Measurements from ENCODE around the gene ASF1B.

Gene ASF1B

GRCh38 chr19:14089412-14089661 is 47.1 kb downstream of the ASF1B start:
- in situ Hi-C loops (cut with HindIII; ENCODE audit: low sequenced_read_pairs): loop anchor here (25.0 kb wide), 1 partner anchor 202 kb away; the partner anchor contains the start of gene NANOS3

GRCh38 chr19:14088634-14089411 is 47.6 kb downstream of the ASF1B start:
- in situ Hi-C loops (cut with HindIII; ENCODE audit: low sequenced_read_pairs): loop anchor here (25.0 kb wide), 1 partner anchor 202 kb away; the partner anchor contains the start of gene NANOS3

DNA sequence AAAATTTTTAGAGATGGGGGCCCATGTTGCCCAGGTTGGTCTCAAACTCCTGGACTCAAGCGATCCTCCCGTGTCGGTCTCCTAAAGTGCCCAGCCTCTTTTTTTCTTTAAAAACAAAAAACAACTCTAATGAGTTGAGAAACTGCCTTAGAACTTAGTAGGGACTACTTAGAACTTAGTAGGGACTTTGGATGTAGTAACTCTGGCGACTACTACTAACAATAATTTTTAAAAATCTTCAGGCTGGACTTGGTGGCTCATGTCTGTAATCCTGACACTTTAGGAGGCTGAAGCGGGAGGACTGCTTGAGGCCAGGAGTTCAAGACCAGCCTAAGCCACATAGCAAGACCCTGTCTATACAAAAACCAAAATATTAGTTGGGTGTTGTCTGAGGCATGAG is 50.3 kb downstream of the ASF1B start:
- in situ Hi-C loops (cut with HindIII; ENCODE audit: low sequenced_read_pairs): loop anchor here (25.0 kb wide), 1 partner anchor 199 kb away; the partner anchor contains the start of gene NANOS3

GRCh38 chr19:14085309-14085995 is 50.9 kb downstream of the ASF1B start, which contains the start of gene C19orf67:
Gene C19orf67 (minus strand): TSS chr19:14085783. CDS start chr19:14085627, 156 bp downstream.
- in situ Hi-C loops (cut with HindIII; ENCODE audit: low sequenced_read_pairs): loop anchor here (25.0 kb wide), 1 partner anchor 198 kb away; the partner anchor contains the start of gene NANOS3

- in situ Hi-C loops (cut with HindIII; ENCODE audit: low sequenced_read_pairs): loop anchor here (25.0 kb wide), 1 partner anchor 195 kb away; the partner anchor contains the start of gene NANOS3
Observed at GRCh38 chr19:14082675-14082960, 53.8 kb downstream of the ASF1B start.

GRCh38 chr19:14081797-14082674 is 54.4 kb downstream of the ASF1B start:
- in situ Hi-C loops (cut with HindIII; ENCODE audit: low sequenced_read_pairs): loop anchor here (25.0 kb wide), 1 partner anchor 195 kb away; the partner anchor contains the start of gene NANOS3

DNA sequence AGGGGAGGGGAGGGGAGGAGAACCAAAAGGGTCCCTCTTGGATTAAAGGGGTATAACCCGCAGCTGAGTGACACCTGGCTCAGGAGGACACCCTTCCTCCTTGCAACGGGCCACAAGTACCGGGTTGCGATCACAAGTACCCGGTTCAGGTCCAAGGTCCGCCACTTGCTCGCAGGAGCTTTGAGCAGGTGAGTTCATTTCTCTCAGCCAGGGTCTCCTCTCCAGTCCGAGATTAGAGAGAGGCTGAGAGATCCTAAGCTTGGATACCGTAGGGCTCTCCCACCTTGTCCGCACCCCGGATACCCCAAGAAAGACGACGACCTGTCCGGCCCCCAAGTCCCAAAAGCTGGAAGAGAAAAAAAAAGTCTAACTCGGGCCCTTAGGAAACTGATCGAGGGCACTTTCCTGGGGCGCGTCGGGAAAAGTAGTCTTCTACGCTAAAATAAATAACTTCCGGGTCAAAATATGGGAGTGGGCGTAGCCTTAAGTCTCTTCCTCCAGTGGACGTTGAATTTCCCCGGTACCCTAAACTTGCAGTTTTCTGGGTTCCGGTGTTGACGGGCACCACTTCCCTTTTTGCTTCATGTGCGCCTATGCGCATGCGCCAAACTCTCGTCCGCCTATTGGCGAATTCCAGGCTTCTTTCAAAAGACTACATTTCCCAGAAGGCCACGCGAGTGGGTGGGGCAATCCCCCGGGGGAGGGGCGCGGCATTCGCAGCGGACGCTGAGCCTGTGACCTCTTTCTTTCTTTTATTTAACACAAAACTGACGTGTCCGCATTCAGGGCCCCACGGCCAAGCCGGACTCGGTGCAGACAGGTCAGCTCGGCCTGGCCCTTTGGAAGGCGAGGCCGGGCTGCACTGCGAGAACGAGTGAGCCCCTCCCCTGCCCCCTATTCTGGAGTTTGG is 55.2 kb downstream of the ASF1B start:
- in situ Hi-C loops (cut with HindIII; ENCODE audit: low sequenced_read_pairs): loop anchor here (25.0 kb wide), 1 partner anchor 194 kb away; the partner anchor contains the start of gene NANOS3

DNA sequence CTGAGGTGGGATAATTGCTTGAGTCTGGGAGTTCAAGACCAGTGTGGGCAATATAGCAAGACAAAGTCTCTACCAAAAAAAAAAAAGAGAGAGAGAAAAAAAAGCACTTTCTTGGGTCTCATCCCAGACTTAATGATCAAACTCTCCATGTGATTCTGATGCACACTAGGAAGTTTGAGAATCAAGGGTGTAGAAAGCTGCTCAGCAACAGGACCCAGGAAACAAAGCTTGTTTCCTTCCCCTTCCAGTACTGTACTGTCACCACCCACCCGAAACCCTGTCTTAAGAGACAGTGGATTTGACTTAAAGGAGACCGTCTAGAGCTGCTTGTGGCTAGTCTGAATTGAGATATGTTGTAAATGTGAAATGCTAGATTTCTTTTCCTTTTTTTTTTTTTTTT is 58.0 kb downstream of the ASF1B start:
- in situ Hi-C loops (cut with HindIII; ENCODE audit: low sequenced_read_pairs): loop anchor here (25.0 kb wide), 1 partner anchor 191 kb away; the partner anchor contains the start of gene NANOS3

DNA sequence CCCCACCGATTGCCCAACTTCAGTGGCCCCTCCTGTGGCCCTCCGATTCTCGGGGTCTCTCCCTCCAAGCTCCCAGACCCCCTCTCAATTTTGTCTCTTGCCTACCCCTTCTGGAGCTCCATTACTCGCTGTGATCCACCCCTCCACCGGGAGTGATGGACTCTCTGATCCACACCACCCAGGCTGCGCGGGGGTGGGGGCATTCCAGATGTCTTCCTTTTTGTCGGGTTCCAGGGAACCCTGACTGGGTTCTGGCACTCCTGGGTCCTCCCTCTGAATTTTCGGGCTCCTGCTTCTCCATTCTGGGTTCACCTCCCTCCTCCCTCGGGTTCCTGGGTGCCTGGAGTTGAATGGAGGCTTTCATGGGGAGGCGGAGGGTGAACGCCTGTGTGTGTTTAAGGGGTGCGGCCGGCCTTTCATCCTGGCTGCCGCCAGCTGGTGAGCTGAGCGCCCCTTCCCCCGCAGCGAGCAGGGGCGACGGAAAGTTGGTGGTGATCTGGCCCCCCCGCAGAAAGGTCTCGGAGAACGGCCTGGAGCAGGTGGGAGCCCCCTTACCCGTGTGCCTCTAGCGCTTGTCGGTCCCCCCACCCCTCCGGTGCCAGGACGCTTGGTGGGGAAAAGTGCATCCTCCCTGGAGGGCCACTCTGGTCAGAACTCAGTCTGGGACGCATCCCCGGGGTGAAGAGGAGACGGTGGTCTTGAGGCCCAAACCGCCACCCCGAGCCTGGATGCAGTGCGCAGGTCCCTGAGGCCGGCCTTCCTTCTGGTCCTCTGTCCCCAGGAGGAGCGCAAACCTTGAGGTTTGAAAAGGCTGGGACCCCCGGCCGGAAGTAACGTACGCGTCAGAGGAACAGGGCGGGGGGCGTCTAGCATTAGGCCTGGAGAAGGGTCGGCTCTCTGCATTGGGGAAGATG is 62.2 kb downstream of the ASF1B start:
- in situ Hi-C loops (cut with HindIII; ENCODE audit: low sequenced_read_pairs): no loop called here

- in situ Hi-C loops (cut with HindIII; ENCODE audit: low sequenced_read_pairs): no loop called here
Observed at GRCh38 chr19:14073261-14073924, 63.0 kb downstream of the ASF1B start.

GRCh38 chr19:14072535-14073260 is 63.7 kb downstream of the ASF1B start, which contains the start of gene MISP3:
Gene MISP3 (plus strand): TSS chr19:14072786. CDS start chr19:14073310, 524 bp downstream.
- in situ Hi-C loops (cut with HindIII; ENCODE audit: low sequenced_read_pairs): no loop called here

- in situ Hi-C loops (cut with HindIII; ENCODE audit: low sequenced_read_pairs): no loop called here
Observed at GRCh38 chr19:14070268-14071050, 65.9 kb downstream of the ASF1B start.

Data from DLD1 (cell line).